Measurements from ENCODE around the gene ZAR1L.

DNA sequence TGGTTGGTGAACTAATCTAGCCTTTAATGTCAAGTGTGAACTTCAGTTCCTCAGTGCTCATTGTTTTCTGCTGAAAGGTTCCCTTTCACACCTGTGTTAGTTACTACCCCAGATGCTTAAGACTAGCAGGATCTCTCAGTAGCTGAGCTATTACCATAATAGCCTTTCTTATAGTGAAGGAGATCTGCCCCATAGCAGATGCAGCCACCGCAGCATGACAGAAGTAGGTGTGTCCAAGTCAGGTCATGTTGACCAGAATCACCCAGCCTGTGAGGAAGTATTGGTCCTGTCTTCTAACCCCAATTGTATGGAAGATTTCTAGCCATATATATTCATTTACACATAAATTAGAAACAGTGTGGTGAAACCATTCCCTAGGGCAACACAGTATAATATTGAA is 37.3 kb downstream of the ZAR1L start:
- TF ChIP-seq, protein P1, sequence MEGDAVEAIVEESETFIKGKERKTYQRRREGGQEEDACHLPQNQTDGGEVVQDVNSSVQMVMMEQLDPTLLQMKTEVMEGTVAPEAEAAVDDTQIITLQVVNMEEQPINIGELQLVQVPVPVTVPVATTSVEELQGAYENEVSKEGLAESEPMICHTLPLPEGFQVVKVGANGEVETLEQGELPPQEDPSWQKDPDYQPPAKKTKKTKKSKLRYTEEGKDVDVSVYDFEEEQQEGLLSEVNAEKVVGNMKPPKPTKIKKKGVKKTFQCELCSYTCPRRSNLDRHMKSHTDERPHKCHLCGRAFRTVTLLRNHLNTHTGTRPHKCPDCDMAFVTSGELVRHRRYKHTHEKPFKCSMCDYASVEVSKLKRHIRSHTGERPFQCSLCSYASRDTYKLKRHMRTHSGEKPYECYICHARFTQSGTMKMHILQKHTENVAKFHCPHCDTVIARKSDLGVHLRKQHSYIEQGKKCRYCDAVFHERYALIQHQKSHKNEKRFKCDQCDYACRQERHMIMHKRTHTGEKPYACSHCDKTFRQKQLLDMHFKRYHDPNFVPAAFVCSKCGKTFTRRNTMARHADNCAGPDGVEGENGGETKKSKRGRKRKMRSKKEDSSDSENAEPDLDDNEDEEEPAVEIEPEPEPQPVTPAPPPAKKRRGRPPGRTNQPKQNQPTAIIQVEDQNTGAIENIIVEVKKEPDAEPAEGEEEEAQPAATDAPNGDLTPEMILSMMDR (IDR thresholded peaks at IDR 0.05 in 2 of 3, conservative IDR thresholded peaks at IDR 0.05 in 1 of 3; ENCODE audit: insufficient read depth in 2 of 3, low read depth in 1 of 3, low read length in 3 of 3) = no peak
- TF ChIP-seq, protein P2, sequence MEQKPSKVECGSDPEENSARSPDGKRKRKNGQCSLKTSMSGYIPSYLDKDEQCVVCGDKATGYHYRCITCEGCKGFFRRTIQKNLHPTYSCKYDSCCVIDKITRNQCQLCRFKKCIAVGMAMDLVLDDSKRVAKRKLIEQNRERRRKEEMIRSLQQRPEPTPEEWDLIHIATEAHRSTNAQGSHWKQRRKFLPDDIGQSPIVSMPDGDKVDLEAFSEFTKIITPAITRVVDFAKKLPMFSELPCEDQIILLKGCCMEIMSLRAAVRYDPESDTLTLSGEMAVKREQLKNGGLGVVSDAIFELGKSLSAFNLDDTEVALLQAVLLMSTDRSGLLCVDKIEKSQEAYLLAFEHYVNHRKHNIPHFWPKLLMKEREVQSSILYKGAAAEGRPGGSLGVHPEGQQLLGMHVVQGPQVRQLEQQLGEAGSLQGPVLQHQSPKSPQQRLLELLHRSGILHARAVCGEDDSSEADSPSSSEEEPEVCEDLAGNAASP (IDR thresholded peaks at IDR 0.05) = no peak
- TF ChIP-seq RFX5 (IDR thresholded peaks at IDR 0.05; ENCODE audit: low read depth, low read length) = no peak
- no peak for TF ChIP-seq MTA3 (IDR thresholded peaks at IDR 0.05; ENCODE audit: borderline replicate concordance)
- TF ChIP-seq BDP1 (IDR thresholded peaks at IDR 0.05; ENCODE audit: insufficient read depth, insufficient read length) = no peak
- no peak for TF ChIP-seq PHF8 (IDR thresholded peaks at IDR 0.05; ENCODE audit: borderline replicate concordance, low read length)
- TF ChIP-seq CBX3 (IDR thresholded peaks at IDR 0.05; ENCODE audit: borderline replicate concordance in 1 of 2, low read length in 2 of 2) = no peak
- no peak for TF ChIP-seq ZNF174 (CRISPR knock-in tag; IDR thresholded peaks at IDR 0.05)
- TF ChIP-seq ZNF444 (CRISPR knock-in tag; IDR thresholded peaks at IDR 0.05) = no peak
- TF ChIP-seq ZNF778 (CRISPR knock-in tag; IDR thresholded peaks at IDR 0.05) = no peak
- TF ChIP-seq ZBTB1 (CRISPR knock-in tag; IDR thresholded peaks at IDR 0.05; ENCODE audit: borderline replicate concordance, low read depth) = no peak
- no peak for TF ChIP-seq EZH2 (IDR thresholded peaks at IDR 0.05; ENCODE audit: borderline replicate concordance, low read depth, low read length)

Data from K562 (cell line).